RPMI7951 (cell line): ENCODE results near the gene PLXNC1. TPM values are rescaled to one million over a fixed set of nuclear protein-coding genes. Genes with fewer than 3 reads are reported as not detected.

Experiments used
- DNase-seq: peaks from one replicate; pipeline ENCODE4 v3.0.0-alpha.2; 2012; ENCODE audit warnings: low read depth
- total RNA-seq: library from RNA; depleted of rRNA; stranded (reverse); fragments of >200 nt; shearing (Covaris generic); gene quantifications from 2 replicates; pipeline ENCODE4 v1.2.3, GENCODE V29; 2014

PLXNC1 gene
- total RNA-seq, 1 experiment from 2014 or later, result 0.24 TPM

GRCh38 chr12:94133964-94134795 is 14.2 kb upstream of the PLXNC1 start:
- DNase-seq, result peak; percentile 46

GRCh38 chr12:94135896-94136295 is 12.5 kb upstream of the PLXNC1 start:
- DNase-seq, result no peak

DNA sequence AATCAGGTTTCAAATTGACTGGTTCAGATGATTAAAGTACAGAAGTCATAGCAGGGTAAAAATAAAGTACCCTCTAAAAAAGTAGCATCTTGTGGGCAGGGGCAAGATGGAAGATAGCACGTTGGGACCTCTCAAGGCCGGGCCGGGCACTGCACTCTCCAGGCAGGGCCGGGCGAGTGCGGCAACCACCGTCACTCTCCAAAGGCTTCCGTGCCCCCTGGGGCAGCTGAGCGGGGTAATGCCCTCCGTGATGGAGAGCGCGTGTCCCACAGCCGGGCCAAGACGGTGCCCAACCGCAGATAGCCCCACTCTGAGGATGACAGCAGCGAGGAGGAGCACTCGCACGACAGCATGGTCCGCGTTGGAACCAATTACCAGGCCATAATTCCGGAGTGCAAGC is 8.6 kb upstream of the PLXNC1 start:
- DNase-seq, result no peak

GRCh38 chr12:94140556-94140955 is 7.8 kb upstream of the PLXNC1 start:
- no peak for DNase-seq

GRCh38 chr12:94141004-94141764 is 7.2 kb upstream of the PLXNC1 start:
- DNase-seq, result no peak

DNA sequence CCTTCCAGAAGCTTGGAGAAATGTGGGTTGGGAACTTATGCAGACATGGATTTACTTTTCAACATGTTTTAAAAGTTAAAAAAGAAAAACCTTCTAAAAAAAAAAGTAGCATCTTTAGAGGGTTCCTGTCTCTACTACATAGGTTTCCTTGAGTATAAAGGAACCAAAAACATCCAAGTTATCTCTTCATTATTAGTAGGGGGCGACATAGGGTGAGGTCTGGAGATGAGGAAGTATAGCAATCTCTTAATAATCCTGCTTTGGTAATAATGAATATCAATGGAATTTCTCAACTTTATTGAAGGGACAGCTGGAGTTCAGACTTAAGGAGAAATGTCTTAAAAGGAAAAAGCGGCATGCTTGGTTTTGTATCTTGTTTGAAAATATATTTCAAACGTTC is 6.5 kb upstream of the PLXNC1 start:
- DNase-seq, result no peak

DNA sequence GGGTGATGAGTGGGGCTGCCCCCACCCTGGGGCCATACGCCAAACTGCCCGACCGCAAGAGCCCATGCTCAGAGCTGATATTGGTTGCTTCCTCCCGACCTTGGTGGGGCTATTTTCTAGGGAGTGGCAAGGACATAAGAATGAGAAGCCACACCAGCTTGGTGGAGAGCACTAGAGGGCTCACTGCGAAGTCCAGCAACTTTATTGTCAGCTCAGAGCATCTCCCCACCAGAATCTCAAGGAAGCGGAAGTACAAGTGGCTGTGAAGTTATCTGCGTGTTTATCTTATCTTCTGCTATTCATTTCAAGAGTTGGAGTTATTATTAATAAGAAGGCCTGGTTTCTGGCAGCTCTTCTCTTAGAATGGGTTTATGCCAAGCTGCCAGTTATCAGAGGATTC is 4.9 kb upstream of the PLXNC1 start:
- no peak for DNase-seq

- no peak for DNase-seq
These were observed 4.4 kb upstream of the PLXNC1 start for GRCh38 chr12:94143951-94144350.

- DNase-seq, result no peak
These were observed 3.6 kb upstream of the PLXNC1 start for GRCh38 chr12:94144781-94145180.

GRCh38 chr12:94145191-94145983 is 3.0 kb upstream of the PLXNC1 start:
- peak; percentile 57 for DNase-seq

DNA sequence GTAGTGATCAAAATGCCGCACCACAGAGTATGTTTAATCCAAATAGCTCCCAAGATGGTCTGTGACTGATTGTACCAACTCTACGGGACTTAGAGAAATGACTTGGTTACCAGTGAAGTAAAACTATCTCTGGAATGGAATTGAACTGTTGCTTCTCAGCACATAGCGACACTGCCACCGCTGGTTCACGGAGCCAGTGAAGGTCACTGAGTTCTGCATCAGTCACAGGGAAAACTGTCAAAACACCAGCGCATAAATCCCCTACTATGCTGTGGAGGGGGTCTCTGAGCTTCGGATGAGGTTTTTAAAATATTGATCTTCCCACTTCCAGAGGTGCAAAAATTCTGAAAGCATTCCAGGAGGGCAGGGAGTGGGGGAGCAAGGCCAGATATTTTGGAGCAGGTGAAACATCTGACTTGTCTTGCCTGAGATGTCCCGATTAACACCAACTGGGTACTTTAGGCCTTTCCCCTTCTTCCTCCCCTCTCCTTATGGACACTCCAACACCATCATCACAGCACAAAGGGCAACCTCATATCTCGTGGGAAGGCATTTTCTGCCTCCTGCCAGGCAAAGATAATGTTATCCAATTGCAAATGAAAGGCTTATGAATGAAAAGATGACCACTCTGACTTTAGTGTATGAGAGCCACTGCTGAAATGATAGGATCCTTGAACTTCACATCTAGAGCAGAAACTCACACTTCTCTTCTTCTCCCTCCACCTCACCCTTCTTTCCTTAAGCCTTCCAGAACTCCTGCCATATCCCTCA is 2.0 kb upstream of the PLXNC1 start:
- no peak for DNase-seq

DNA sequence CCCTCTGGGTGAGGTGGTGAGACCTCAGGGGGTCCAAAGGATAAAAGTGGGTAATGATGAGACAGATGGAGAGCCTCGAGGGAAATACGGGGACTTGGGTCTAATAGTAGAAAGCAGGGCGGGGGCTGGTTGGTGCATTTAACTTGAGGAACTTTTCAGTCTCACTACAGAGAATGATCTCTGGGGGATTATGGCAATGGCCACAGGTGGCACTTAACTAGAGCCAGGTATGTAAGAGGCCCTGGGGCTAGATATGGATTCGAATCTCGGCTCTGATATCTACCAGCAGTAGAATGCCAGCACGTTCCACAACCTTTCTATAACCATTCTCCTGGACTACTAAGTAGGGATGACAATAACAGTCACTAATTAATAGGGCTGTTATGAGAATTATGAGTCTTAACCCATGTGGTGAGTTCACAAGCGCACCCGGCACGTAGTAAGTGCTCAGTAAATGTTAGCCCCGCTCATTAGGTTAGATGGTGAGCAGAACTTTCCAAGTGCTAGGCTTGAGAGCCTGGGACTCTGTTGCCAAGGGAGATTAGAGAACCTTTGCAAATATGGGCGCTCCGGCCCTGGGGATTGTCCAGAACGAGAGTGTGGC is 888 bp upstream of the PLXNC1 start:
- DNase-seq, result no peak

- DNase-seq, result no peak
These were observed 352 bp downstream of the PLXNC1 start for GRCh38 chr12:94148739-94149118.

GRCh38 chr12:94149119-94149780 is 873 bp downstream of the PLXNC1 start:
- peak; percentile 23 for DNase-seq

DNA sequence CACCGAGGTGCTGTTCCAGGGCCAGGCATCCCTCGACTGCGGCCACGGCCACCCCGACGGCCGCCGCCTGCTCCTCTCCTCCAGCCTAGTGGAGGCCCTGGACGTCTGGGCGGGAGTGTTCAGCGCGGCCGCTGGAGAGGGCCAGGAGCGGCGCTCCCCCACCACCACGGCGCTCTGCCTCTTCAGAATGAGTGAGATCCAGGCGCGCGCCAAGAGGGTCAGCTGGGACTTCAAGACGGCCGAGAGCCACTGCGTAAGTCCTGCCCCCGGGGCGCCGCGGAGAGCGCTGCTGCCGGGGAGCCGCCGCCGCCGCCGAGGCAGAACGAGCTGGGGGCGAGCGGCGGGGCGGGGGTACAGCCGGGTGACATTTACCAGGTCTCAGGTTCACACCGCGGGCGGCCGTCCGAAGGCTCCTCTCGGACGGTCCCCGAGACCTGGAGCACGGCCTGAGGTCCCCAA is 1.4 kb downstream of the PLXNC1 start:
- no peak for DNase-seq

DNA sequence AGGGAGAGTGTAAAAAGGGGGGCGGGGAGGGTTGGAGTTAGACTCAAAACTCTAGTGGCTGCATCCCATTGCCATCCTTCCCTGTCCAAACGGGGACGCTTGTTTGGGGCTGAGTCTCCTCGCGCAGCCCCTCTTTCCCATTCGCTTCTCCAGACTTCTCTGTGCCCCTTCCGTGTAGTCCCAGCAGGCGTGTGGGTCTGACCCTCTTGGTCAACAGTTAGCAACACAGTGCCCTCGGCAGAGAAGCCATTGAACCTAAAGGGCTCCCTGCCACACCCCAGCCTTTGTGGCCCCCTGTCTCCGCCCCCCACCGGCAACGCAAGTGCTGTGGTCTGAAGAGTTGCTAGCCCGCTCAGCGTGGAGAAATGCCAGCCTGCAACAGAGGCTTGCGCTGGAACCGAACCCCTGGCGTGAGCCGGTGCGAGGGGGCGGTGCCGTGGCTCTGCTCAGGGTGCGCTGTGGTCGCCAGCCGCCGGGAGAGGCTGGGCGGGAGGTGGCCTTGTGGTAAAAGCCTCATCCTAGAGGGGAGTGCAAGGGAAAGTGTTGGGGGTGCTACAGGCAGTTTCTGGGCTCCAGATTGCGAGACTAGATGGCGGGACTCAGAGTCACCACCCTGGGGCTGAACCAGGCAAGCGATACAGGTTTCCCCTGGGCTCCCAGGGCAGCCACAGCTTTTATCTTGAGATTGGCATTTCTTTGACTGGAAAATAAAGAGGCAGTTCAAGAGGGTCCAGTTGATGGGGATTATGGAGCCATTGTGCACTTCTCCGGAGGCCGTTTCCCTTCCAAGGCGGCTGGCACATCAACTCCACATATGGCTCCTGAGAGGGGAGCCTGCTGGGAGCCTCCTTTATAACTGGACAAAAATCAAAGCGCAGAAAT is 2.1 kb downstream of the PLXNC1 start:
- DNase-seq, result no peak

DNA sequence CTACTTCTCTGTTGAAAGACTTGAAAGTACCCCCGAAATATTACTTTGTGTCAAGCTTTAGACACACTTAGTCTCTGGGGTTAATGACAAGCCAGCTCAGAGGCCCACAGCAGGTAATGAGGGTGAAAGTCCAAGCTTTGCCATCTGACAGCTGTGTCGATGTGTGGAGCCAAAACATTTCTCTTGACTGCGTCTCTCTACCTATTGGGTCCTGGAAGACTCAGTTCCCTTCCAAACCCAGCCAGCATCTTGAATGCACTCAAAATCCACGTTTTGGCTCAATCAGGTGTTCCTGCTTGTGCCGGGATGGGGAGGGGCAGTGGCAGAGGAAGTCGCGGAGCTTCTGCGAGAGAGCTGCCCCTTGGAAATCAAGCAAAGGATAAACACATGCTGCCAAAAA is 3.2 kb downstream of the PLXNC1 start:
- DNase-seq, result no peak

GRCh38 chr12:94152292-94153078 is 4.1 kb downstream of the PLXNC1 start:
- no peak for DNase-seq

DNA sequence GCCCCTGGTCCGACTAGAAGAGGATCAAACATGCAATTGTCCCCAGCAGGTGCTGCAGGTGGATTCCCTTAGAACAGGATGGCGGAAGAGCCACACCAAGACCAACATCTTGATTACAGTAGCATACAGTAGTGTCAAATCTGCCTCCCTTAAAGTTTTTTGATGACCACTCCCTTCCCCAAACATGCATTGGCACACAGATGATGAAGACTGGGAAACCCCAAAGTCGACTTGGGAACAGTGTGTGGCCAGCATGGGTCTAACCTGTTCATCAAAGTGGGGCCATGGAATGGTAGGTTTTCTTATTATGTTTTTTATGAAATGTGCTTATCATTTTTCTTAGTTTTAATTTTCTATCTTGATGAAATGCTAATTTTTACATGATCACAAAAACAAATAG is 8.8 kb downstream of the PLXNC1 start:
- DNase-seq, result no peak
